GM19023 (cell line): ENCODE measurements around the gene GDF15.

Experiments
- ATAC-seq: cut with Tn5 transposase; IDR thresholded peaks from one replicate; pipeline ENCODE4 v1.9.1; 2021; ENCODE audit warnings: mild to moderate bottlenecking, moderate library complexity; ENCODE audit not compliant: unreplicated experiment

GDF15 gene

DNA sequence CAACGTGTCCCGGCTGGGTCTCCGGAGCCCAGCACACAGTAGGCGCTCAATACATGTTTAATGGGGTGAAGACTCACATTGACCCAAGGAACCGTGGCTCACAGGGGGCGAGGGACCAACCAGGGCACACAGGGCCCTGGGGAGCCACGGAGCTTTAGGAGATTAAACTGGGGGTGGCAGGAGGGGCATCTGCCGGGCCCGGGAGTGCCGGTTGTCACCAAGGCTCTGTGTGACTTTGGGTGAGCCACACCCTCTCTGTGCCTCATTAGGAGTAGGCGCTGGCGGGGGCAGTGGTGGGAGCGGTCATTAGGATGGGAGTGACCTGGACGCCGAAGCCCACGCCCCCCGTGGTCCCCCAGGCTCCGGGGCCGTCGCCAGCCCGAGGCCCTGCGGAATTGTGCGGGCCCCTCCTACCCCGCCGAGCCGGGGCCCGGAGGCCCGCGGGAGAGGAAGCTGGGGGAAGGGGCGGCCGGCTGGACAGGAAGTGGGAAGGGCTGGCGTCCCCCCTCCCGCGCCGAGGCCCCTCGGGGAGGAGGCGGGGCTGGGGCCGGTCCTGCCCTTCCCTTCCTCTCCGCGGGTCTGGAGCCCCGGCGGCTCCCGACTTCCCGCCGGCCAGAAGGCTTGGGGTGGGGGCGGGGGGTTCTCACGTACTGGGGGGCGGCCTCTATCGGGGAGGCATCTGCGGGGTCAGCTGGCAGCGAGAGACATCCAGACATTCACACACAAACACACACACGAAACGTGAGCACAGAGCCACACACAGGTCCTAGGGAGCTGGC lies 31.5 kb downstream of the GDF15 start:
- no peak for ATAC-seq

DNA sequence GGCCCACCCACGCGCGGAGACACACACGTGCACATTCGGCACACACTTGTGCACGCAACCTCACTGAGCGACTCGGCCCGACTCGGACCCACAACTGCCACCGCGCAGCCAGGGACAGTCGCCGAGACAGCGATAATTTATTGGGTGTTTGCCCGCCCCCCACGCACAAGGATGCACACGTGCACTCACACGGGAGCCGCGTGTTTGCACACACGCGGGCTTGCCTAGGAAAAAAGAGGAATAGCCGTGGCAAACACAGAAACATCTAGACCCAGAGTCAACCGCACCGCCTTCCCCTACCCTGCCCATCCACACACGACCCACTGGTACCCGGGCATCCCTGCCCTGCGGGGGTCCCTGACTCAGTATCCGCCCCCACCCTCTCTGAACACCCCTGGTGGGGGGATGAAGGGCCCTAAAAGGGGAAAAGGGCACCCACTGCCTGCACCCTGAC lies 32.1 kb downstream of the GDF15 start:
- no peak for ATAC-seq

DNA sequence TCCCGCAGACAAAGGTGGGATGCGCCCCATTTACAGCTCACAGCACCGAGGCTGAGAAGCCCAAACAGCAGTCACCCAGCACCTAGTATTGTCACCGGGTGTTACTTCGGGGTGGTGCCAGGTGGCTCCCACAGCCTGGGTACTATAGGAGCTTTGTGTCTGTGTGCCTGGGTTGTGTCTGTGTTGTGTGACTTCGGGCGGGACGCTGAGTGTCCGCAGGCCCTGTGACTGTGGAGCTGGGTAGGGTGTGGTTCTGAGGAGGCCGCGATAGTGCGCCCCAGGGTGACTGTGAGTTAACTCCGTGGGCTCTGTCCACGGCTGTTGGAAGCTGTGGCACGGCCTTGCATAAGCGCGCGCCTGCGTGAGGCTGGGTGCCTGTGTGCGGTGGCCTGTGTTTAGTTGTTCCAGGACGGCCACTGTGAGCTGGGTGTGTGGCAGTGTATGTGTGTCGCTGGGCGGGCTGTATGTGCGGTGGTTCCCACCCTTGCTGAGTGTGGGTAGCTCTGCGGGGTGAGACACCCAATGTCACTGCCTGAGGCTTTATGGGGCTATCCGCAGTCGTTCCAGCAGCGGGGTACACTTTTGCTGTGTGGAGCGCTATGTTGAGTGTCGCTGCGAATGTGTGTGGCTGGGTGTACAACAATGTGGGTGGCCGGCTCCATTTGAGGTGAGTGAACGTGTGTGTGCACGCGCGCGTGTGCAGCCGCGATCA lies 32.7 kb downstream of the GDF15 start:
- ATAC-seq = no peak

- ATAC-seq = peak; percentile 41
Observed at GRCh38 chr19:18419195-18419698, 33.3 kb downstream of the GDF15 start, which contains the start of gene SSBP4. Gene SSBP4 (plus strand): TSS chr19:18419398. CDS start chr19:18419649, 251 bp downstream.

DNA sequence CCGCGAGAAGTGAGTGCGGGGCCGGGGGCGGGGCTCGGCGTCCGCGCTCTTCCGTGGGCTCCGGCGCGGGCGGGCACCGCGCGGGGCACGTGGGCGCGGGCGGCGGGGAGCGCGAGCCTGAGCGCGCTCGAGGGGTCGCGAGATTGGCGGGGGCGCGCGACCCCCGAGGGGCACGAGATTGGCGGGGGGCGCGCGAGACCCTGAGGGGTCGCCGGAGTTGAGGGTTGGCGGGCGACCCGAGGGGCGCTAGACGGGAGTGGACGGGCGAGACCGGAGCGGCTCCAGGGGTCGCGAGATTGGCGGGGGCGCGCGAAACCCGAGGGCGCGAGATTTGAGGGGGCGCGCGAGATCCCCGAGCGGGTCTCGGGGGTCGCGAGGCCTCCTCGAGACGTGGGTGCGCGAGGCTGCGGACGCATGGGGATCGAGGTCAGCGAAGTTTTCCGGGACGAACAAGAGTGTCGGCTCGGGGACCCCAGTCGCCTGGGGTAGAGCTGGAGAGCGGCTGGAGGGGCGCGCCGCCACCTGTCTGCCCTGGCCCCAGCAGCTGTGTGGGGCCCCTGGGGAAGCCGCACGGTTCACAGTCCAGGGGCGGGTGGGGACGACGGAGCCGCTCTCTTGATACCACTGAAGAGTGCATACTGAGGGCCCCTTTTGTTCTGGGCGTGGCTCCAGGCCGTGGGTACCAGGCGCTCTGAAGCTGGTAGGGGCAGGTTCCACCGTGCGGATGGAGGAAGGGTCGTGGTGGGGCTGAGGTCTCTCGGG lies 33.9 kb downstream of the GDF15 start:
- ATAC-seq = no peak

DNA sequence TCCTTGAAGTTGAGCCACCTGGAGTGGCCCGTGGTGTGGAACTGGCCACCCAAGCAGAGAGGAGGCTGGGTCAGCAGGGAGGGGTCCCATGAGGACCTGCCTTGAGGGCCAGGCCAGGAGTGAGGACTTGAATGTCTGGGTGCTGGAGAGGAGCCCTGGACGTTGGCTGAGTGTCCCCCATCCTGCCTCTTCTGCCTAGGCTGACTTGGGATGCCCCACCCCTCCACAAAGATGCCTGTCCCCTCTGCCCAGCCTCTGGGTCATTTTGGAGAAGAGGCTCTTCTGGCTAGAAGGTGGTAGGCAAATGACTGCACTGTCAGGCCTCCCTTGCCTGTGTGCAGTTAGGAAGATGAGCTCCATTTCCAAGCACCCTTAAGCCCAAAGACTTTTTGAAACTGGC lies 35.0 kb downstream of the GDF15 start:
- no peak for ATAC-seq

DNA sequence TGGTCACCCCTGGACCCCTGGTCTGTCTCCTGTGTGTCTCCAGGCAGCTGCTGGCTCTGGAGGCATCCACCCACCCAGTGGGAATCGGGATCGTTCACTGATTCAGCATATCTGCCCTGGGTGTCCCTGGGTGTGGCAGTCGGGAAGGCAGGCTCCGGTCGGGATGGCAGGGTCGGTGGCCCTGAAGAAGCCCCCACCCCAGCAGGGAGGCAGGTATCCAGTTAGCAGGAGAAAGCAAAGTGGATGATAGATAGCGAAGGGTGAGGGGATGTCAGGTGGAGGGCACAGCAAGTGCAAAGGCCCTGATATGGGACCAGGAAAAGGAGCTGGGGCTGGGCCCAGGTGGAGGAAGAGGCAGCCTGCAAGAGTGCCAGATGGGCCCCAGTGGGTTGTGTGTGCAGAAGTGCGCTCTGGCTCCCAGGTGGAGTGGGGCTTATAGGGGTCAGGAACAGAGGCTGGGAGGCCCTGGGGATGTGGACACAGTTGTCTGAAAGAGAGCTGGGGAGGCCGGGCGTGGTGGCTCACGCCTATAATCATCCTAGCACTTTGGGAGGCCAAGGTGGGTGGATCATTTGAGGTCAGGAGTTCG lies 35.5 kb downstream of the GDF15 start:
- no peak for ATAC-seq

DNA sequence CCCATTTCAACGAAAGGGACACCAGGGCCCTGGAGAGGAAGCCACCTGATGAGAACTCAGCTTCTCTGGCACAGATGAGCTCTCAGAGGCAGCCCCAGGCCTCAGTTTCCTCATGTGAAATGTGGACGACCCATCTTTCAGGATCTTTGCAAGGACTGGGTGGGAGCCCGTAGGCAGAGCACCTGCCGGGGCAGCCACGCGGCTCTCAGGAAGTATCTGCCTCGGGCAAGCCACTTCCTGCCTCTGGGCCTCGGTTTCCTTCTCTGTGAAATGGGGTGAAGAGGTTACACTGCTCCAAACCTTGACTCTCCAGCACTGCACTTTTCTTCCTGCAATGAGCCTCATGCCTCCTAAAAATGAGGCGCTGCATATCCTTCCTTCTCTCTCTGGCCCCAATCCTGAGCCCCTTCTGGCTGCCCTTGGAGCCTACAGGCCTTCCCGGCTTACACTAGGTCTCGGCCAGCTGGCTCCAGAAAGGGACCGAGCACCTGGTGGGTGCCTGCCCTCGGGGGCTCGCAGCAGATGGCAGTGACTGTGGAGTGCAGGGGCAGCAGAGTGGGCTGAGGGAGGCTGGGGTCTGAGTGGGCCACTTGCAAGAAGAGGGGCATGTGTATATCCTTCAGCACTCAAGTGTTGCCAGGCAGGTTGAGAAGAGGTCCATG lies 36.7 kb downstream of the GDF15 start:
- ATAC-seq = no peak

GRCh38 chr19:18423258-18424020 lies 37.5 kb downstream of the GDF15 start:
- no peak for ATAC-seq

DNA sequence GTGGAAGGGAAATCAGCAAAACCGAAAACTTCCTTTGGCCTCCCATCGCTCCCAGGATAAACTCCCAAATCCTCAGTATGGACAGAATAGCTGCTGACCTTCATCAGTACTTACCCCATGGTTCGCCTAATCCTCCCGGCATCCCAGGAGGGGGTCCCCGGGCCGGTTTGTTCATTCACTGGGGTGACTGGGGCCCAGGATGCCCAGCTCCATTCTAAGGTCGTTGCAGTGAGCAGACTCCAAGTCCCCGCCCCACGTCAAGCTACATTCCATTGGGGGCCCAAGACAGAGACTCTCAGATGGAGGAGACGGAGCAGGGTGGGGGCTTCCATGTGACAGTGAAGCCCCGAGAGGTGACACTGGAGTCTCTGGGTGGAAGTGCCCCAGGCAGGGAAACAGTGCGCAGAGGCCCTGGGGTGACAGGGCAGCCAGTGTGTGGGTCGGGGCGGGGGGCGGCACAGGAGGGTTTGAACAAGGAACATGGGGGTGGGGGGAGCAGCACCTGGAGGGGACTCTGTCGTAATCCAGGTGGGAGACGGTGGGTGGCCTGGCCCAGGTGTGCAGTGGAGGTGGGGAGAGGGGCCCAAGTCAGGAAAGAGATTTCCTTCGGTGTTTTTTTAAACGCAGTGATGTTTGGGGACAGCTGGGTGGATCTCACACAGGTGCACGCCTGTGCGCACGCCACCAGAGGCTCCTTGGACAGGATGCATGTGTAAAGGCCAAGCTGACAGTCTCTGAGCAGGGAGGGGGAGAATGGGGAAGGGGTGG lies 38.3 kb downstream of the GDF15 start:
- ATAC-seq = no peak

DNA sequence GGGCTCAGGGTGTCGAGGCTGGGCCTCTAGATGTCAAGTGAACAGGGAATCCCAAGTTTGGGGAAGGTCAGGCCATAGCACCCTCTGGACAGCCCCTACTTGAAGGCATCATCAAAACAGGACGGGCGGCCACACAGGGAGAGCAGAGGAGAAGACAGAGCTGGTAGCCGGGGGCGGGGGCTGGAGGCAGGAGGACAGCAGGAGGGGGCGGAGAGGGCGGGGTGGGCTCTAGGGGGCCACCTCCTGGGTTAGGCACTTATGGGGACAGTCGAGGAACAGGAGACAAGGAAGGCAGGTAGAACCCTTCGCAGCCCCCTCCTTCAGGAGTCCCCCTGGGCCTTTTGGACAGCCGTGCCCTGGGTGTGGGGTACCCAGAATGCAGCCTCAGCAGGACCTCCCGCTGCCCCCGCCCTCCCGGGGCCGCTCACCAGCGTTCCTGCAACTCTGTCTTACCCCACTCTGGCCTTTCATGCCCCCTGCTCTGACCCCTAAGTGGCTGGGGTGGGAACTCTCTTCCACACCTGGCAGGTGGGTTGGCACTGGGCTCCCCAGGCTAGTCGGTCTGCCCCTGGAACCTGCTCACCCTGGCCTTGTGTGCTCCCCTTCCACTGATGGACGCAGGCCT lies 39.0 kb downstream of the GDF15 start:
- ATAC-seq = no peak

DNA sequence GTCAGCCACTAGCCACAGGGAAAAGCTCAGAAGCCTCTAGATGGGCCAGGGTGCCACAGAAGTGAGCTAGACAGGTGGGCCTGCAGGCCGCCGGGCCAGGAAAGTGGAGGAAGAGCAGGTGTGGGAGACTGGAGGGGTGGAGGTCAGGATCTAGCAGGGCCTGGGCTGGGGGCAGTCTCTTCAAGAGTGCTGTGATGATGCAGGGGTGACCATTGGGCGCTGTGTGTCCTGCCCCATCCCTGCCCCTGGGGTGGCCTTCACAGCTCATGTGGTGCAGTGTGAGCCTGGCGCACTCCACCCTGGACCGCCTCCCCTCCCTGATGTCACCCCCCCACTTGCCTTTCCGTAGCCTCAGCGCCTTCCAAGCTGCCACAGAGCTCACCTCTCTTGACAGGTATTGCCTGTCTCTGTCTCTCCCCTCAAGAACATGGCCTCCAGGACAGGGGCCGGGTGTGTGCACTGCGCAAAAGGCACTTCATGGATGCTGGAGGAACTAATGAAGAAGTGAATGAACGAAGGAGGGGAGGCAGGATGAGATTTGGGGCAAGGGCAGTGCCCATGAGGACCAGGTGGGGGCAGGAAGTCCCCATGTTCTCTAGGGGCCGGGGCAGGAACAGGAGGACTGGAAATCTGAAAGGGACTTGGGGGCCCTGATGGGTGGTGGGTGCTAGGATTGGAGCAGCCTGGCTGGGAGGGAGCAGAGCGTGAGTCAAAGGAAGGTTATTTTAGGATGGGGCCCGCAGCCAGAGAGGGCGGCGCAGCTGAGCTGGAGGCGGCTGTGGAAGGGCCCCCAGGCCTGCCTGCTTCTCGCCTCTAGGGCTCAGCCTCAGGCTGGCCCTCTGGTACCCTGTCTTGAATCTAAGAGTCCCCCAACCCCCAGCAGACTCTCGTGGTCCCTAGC lies 39.8 kb downstream of the GDF15 start:
- no peak for ATAC-seq

GRCh38 chr19:18426416-18426767 lies 40.4 kb downstream of the GDF15 start:
- no peak for ATAC-seq

- no peak for ATAC-seq
Observed at GRCh38 chr19:18427080-18427742, 41.3 kb downstream of the GDF15 start.

DNA sequence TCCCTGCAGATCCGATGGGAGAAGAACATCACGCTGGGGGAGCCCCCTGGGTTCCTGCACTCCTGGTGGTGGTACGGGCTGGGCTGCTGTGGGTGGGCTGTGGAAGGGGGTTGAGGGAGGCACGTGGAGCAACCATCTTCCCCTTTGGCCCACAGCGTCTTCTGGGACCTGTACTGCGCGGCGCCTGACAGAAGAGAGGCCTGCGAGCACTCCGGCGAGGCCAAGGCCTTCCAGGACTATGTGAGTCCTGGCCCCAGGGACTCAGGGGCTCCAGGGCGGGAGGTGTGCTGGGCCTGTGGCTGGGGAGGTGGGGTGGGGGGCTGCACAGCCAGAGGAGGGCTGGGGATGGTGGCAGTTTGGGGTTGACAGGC lies 41.8 kb downstream of the GDF15 start:
- no peak for ATAC-seq

DNA sequence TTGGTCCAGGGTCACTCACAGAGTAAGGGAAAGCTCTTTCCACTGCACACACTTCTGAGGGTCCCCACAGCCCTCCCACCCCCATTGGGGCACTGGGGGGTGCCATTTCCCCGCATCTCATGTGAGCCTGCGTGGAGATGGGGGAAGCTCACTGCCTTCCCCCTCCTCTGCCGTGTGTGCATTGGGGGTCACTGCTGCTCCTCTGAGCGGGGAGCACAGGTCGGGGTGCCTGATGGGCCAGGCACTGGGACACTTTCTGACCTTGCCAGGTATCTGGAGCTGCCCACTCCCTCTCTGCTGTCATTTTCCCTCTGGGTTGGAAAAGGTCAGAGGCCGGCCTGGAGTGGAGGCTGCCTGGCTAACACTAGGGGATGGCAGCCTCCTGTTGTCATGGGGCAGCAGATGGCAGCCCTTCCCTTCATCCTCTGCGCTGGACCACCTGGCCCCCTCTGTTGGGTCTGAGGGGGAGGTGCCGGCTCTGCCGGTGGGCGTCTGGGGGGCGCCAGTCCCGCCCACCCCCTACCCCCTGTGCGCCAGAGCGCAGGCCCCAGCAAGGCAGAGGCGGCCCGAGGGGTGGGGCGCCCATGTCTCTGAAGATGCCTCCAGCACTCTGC lies 42.3 kb downstream of the GDF15 start:
- no peak for ATAC-seq
